Caco-2 (cell line): ENCODE results near the gene IGFBP1. TPM values are rescaled to one million over a fixed set of nuclear protein-coding genes. Genes with fewer than 3 reads are reported as not detected.
"Not testable (repeated sequence)": the region's sequence is repeated elsewhere in the genome, so short reads cannot be mapped to it uniquely, and the experiment has no call there.

Source experiments
- Bru-seq: library from RNA; stranded (reverse); fragments of 400-500 nt; gene quantifications from one replicate; lab custom pipeline; 2021; lab: Mats Ljungman, UMichigan
- BruChase-seq, 2 experiments: library from RNA; stranded (reverse); fragments of 400-500 nt; gene quantifications; one replicate each; lab custom pipeline; 2021; lab: Mats Ljungman, UMichigan
- BruUV-seq: library from RNA; stranded (reverse); fragments of 400-500 nt; replicated peaks from 2 replicates; lab custom pipeline; 2021; lab: Mats Ljungman, UMichigan
- CTCF ChIA-PET: fragments of 300-600 bp; sonication (Branson Sonifier 250); formaldehyde crosslinking; loops from one replicate; lab custom pipeline; 2022; ENCODE audit warnings: antibody characterized with exemption; lab: Charles Lee
- POLR2A ChIA-PET: fragments of 300-600 bp; sonication (Branson Sonifier 250); formaldehyde crosslinking; loops from one replicate; lab custom pipeline; 2022; ENCODE audit warnings: antibody characterized with exemption; lab: Charles Lee
- DNase-seq, 2 experiments: peaks; one replicate each; pipeline versions ENCODE4 v3.0.0 to v3.0.0-alpha.2; 2020 to 2022
- H3K27me3 ChIP-seq: replicated peaks from 2 replicates; pipeline ENCODE4 v1.6.0; 2011; ENCODE audit warnings: low read length; ENCODE audit not compliant: control insufficient read depth, insufficient read depth
- H3K36me3 ChIP-seq: 2 replicates; pipeline ENCODE4 v1.5.1; 2011; ENCODE audit warnings: low read length; ENCODE audit not compliant: control insufficient read depth, insufficient read depth
- H3K4me1 ChIP-seq: fragments of 250-450 bp; sonication (Bioruptor Pico); 2 replicates; pipeline ENCODE4 v1.5.1; 2020; ENCODE audit warnings: mild to moderate bottlenecking
- H3K4me3 ChIP-seq: 2 replicates; pipeline ENCODE4 v1.5.1; 2011; ENCODE audit warnings: low read depth, mild to moderate bottlenecking, control low read depth, low read length
- H3K9me3 ChIP-seq: fragments of 250-450 bp; sonication (Bioruptor Pico); 2 replicates; pipeline ENCODE4 v1.5.1; 2020; ENCODE audit warnings: mild to moderate bottlenecking, moderate library complexity
- H3K27ac Mint-ChIP-seq: one replicate; pipeline ENCODE4 v1.8.0; 2022; ENCODE audit warnings: mixed read lengths; ENCODE audit not compliant: unreplicated experiment
- H3K27me3 Mint-ChIP-seq: one replicate; pipeline ENCODE4 v1.8.0; 2022; ENCODE audit warnings: mixed read lengths; ENCODE audit not compliant: insufficient read depth, unreplicated experiment
- H3K36me3 Mint-ChIP-seq: one replicate; pipeline ENCODE4 v1.8.0; 2022; ENCODE audit warnings: mild to moderate bottlenecking, mixed read lengths; ENCODE audit not compliant: insufficient read depth, unreplicated experiment
- H3K4me1 Mint-ChIP-seq: one replicate; pipeline ENCODE4 v1.8.0; 2022; ENCODE audit warnings: low read depth, mixed read lengths; ENCODE audit not compliant: unreplicated experiment
- H3K4me3 Mint-ChIP-seq: one replicate; pipeline ENCODE4 v1.8.0; 2022; ENCODE audit warnings: mild to moderate bottlenecking, moderate library complexity, mixed read lengths; ENCODE audit not compliant: unreplicated experiment
- H3K9me3 Mint-ChIP-seq: one replicate; pipeline ENCODE4 v1.8.0; 2022; ENCODE audit warnings: mixed read lengths; ENCODE audit not compliant: unreplicated experiment
- intact Hi-C: fragments of 100-400 bp; cut with micrococcal nuclease; formaldehyde crosslinking; loops from one replicate; pipeline ENCODE4 v1.10.0; 2022; ENCODE audit not compliant: unreplicated experiment
- long read RNA-seq: library from polyadenylated mRNA; stranded (forward); transcript quantifications from one replicate; pipeline ENCODE4 v2.0.0, GENCODE V29; 2022
- total RNA-seq: library from RNA; stranded (reverse); gene quantifications from 2 replicates; pipeline ENCODE4 v1.2.3, GENCODE V29; 2022
- TF ChIP-seq, protein P1 (sequence below), 2 experiments: fragments of 200-600 bp in 1 of 2; IDR thresholded peaks; 1 replicate in 1 of 2; 2 replicates in 1 of 2; pipeline versions ENCODE4 v1.5.1 to v1.8.0; 2011 to 2022; ENCODE audit warnings: antibody characterized with exemption in 1 of 2, control low read depth in 1 of 2, inconsistent platforms in 1 of 2, low read depth in 1 of 2, low read length in 1 of 2, mild to moderate bottlenecking in 1 of 2, moderate library complexity in 1 of 2; ENCODE audit not compliant: insufficient read depth in 1 of 2, severe bottlenecking in 1 of 2, unreplicated experiment in 1 of 2

Gene IGFBP1
- total RNA-seq (0.23 TPM in 1 of 2 replicates, not detected in the other), Bru-seq, nascent RNA (percentile 11 among the genes with signal in this experiment), BruChase-seq, experiment 1, labeled RNA remaining after a 2-hour chase (not detected), BruChase-seq, experiment 2, labeled RNA remaining after a 6-hour chase (not detected)
- long read RNA-seq: 0 reads

DNA sequence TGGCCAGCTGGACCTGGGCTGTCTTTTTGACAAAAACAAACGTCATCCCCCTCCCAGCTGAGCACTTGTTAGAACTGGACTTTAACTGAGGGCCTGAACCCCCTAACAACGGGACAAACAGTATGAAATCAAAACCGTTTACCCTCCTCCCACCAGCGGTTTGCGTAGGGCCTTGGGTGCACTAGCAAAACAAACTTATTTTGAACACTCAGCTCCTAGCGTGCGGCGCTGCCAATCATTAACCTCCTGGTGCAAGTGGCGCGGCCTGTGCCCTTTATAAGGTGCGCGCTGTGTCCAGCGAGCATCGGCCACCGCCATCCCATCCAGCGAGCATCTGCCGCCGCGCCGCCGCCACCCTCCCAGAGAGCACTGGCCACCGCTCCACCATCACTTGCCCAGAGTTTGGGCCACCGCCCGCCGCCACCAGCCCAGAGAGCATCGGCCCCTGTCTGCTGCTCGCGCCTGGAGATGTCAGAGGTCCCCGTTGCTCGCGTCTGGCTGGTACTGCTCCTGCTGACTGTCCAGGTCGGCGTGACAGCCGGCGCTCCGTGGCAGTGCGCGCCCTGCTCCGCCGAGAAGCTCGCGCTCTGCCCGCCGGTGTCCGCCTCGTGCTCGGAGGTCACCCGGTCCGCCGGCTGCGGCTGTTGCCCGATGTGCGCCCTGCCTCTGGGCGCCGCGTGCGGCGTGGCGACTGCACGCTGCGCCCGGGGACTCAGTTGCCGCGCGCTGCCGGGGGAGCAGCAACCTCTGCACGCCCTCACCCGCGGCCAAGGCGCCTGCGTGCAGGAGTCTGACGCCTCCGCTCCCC lies at the start of gene IGFBP1:
IGFBP1 (plus strand) TSS at position 304 of the 808 bp plus-strand sequence; CDS start at position 469, 165 bp downstream.
- BruUV-seq: no TSS peak
- POLR2A ChIA-PET: no interaction called here
- H3K27ac Mint-ChIP-seq: no peak within 1 kb of the TSS

DNA sequence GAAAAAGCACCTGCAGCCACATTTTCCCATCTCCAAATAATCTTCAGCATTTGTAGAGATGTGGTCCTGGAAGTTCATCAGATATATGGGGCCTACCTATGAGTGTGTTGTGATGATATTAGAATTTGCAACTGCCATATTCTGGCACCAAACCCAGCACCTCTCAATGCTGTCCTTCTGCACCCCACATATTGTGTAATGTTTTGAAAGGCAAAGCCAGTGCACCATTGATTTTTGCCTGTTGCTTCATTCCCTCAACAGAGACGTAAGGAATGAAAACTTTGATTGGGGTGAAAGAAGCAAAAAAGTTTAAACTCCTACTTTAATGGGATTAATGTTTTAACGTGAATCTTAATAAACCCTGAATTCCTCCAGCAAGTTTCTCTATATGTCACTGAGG lies 49.4 kb upstream of the IGFBP1 start:
- BruUV-seq, H3K9me3 Mint-ChIP-seq, CTCF ChIA-PET, POLR2A ChIA-PET, H3K4me3 Mint-ChIP-seq, H3K4me3 ChIP-seq, H3K36me3 Mint-ChIP-seq, intact Hi-C loops, DNase-seq, H3K4me1 Mint-ChIP-seq, H3K36me3 ChIP-seq, H3K27me3 Mint-ChIP-seq, H3K27ac Mint-ChIP-seq, H3K27me3 ChIP-seq, H3K9me3 ChIP-seq, H3K4me1 ChIP-seq: not testable (repeated sequence)

More for the DNA sequence above, at the start of gene IGFBP1:
- Histone ChIP-seq H3K27me3 (no peaks in the 10 kb centered on the region; the same call in 1 of the 2 replicates), H3K36me3 (no peaks in the 10 kb centered on the region), H3K4me1 (no peaks in the 10 kb centered on the region), H3K9me3 (no peaks in the 10 kb centered on the region), H3K4me3 (peak within 1 kb of the TSS; percentile 29)
- H3K27me3 Mint-ChIP-seq: peaks cover 28% of the 10 kb centered on the region
- no peaks in the 10 kb centered on the region for H3K36me3 Mint-ChIP-seq
- H3K4me1 Mint-ChIP-seq: no peaks in the 10 kb centered on the region
- peak in 1 of 2 experiments; percentile 23 for DNase-seq
- no peaks in the 10 kb centered on the region for H3K9me3 Mint-ChIP-seq
- peak within 1 kb of the TSS; percentile 55 for H3K4me3 Mint-ChIP-seq
- intact Hi-C loops: no loop called here
- CTCF ChIA-PET: interaction anchor here (0.7 kb wide), 1 partner anchor 225 kb away, joined by 3 read pairs; no protein-coding TSS in a partner anchor
- TF ChIP-seq, protein P1, sequence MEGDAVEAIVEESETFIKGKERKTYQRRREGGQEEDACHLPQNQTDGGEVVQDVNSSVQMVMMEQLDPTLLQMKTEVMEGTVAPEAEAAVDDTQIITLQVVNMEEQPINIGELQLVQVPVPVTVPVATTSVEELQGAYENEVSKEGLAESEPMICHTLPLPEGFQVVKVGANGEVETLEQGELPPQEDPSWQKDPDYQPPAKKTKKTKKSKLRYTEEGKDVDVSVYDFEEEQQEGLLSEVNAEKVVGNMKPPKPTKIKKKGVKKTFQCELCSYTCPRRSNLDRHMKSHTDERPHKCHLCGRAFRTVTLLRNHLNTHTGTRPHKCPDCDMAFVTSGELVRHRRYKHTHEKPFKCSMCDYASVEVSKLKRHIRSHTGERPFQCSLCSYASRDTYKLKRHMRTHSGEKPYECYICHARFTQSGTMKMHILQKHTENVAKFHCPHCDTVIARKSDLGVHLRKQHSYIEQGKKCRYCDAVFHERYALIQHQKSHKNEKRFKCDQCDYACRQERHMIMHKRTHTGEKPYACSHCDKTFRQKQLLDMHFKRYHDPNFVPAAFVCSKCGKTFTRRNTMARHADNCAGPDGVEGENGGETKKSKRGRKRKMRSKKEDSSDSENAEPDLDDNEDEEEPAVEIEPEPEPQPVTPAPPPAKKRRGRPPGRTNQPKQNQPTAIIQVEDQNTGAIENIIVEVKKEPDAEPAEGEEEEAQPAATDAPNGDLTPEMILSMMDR (IDR thresholded peaks at IDR 0.05; ENCODE audit: insufficient read depth in 1 of 2, low read depth in 1 of 2, low read length in 1 of 2, severe bottlenecking in 1 of 2, unreplicated experiment in 1 of 2): no peak

DNA sequence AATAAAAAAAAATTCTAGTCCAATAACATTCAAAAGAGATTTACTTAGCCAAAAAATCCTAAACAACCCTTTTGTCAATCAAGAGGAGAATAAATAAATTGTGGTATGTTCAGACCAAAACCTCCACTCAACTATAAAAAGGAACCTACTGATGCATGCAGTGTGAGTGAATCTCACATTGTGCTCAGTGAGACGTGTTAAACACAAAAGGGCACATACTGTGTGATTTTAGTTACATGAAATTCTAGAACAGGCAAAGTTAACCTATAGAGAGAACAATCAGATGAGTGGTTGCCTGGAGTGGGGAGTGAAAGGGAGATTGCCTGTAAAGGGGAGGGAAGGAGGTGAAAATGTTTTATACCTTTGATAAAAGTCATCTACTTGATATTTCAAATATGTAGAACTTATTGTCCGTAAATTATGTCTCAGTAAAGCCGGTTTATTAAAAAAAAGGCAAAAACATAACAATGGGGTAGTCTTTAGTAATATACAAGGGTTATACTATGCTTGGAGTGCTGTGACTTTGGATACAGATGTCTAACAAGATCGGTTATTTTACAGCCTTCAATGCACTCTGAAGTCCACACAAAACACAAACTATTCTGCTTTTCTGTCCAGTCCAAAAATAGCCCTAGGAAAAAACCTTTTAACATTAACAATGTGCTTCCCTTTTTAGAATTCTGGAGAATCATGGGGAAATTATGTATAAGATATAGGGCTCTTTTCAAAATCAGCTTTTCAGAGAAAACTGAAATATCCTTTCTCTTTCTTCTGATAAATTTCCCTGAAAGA lies 46.2 kb upstream of the IGFBP1 start:
- H3K27me3 Mint-ChIP-seq, POLR2A ChIA-PET, H3K27me3 ChIP-seq, H3K9me3 ChIP-seq, H3K36me3 ChIP-seq, H3K4me3 Mint-ChIP-seq, H3K27ac Mint-ChIP-seq, H3K36me3 Mint-ChIP-seq, H3K9me3 Mint-ChIP-seq, H3K4me1 Mint-ChIP-seq, BruUV-seq, intact Hi-C loops, H3K4me1 ChIP-seq, CTCF ChIA-PET, DNase-seq, H3K4me3 ChIP-seq: not testable (repeated sequence)

DNA sequence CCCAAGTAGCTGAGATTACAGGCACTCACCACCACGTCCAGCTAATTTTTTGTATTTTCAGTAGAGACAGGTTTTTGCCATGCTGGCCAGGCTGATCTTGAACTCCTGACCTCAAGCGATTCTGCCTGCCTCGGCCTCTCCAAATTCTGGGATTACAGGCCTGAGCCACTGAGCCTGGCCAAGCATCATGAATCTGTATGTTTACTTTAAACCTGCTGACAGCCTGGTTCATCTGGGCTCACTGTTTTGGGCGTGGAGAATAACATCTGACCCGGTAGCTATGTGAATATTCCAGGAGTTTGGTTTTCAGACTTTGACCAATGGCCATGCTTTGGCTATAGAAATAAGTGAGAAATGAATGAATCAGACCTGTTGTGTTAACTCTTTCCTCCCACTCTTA lies 41.8 kb upstream of the IGFBP1 start:
- H3K36me3 ChIP-seq, H3K27me3 Mint-ChIP-seq, H3K9me3 Mint-ChIP-seq, H3K4me1 Mint-ChIP-seq, BruUV-seq, H3K36me3 Mint-ChIP-seq, DNase-seq, H3K4me1 ChIP-seq, intact Hi-C loops, H3K27ac Mint-ChIP-seq, H3K9me3 ChIP-seq, H3K27me3 ChIP-seq, H3K4me3 Mint-ChIP-seq, CTCF ChIA-PET, H3K4me3 ChIP-seq: not testable (repeated sequence)
- POLR2A ChIA-PET: interaction anchor here (0.7 kb wide), 1 partner anchor 14 kb away, joined by 3 read pairs; no protein-coding TSS in a partner anchor

DNA sequence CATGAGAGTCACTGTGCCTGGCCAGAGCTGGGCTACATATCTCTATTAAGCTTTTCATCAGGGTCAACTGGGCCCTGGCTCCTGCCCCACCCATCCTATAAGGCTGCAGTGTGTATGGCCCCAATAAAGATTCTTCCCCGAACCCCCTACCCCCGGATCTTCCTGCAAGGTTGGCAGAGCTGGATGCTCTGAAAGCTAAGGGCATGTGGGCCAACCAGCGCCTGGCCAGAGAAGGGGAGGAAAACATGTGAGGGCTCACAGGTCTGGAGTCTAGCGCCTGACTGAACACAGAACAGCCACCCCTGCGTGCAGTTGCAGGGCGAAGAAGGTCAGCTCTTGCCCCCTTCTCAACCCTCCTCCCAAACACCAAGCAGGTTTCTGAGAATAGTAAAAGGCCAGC lies 39.6 kb upstream of the IGFBP1 start:
- H3K4me3 ChIP-seq, POLR2A ChIA-PET, H3K4me3 Mint-ChIP-seq, H3K9me3 ChIP-seq, H3K27me3 ChIP-seq, CTCF ChIA-PET, H3K27me3 Mint-ChIP-seq, BruUV-seq, H3K36me3 Mint-ChIP-seq, H3K27ac Mint-ChIP-seq, H3K4me1 ChIP-seq, intact Hi-C loops, H3K4me1 Mint-ChIP-seq, H3K36me3 ChIP-seq, DNase-seq, H3K9me3 Mint-ChIP-seq: not testable (repeated sequence)
